Fibroblast of lung (primary cell): Measurements from ENCODE around the gene VPS25.

Experiments used
- EZH2 ChIP-seq: IDR thresholded peaks from 2 replicates; pipeline ENCODE4 v1.5.1; 2012; ENCODE audit warnings: low read length, control low read depth, mild to moderate bottlenecking; ENCODE audit errors: missing control alignments
- TF ChIP-seq, protein P1 (sequence below), 2 donors: IDR thresholded peaks in 1 of 2; conservative IDR thresholded peaks in 1 of 2; 1 replicate in 1 of 2; 2 replicates in 1 of 2; pipeline ENCODE4 v1.5.1; 2011 to 2012; ENCODE audit warnings: low read length in 2 of 2, control low read depth in 1 of 2, inconsistent platforms in 1 of 2, low read depth in 1 of 2, mild to moderate bottlenecking in 1 of 2

GRCh38 chr17:42784811-42785592, 11.8 kb downstream of the VPS25 start:
- TF ChIP-seq, protein P1, sequence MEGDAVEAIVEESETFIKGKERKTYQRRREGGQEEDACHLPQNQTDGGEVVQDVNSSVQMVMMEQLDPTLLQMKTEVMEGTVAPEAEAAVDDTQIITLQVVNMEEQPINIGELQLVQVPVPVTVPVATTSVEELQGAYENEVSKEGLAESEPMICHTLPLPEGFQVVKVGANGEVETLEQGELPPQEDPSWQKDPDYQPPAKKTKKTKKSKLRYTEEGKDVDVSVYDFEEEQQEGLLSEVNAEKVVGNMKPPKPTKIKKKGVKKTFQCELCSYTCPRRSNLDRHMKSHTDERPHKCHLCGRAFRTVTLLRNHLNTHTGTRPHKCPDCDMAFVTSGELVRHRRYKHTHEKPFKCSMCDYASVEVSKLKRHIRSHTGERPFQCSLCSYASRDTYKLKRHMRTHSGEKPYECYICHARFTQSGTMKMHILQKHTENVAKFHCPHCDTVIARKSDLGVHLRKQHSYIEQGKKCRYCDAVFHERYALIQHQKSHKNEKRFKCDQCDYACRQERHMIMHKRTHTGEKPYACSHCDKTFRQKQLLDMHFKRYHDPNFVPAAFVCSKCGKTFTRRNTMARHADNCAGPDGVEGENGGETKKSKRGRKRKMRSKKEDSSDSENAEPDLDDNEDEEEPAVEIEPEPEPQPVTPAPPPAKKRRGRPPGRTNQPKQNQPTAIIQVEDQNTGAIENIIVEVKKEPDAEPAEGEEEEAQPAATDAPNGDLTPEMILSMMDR (conservative IDR thresholded peaks at IDR 0.05 in 1 of 2, IDR thresholded peaks at IDR 0.05 in 1 of 2; ENCODE audit: low read depth in 1 of 2, low read length in 2 of 2), result no peak
- peak; percentile 52 for TF ChIP-seq EZH2
